Coronary artery (tissue), 2 donors: ENCODE results near the gene RCN1.
"Not testable (repeated sequence)": the region's sequence is repeated elsewhere in the genome, so short reads cannot be mapped to it uniquely, and the experiment has no call there.

Experiments
- DNase-seq: peaks from one replicate; pipeline ENCODE4 v3.0.0-alpha.2; 2017; ENCODE audit warnings: low spot score
- H3K27ac ChIP-seq, 2 donors: fragments of 200-600 bp; sonication (generic); one replicate each; pipeline ENCODE4 v1.5.1; 2016 to 2019
- H3K4me3 ChIP-seq: fragments of 200-600 bp; sonication (generic); 2 replicates; pipeline ENCODE4 v1.5.1; 2016; ENCODE audit warnings: mild to moderate bottlenecking, moderate library complexity
- CTCF ChIP-seq: fragments of 200-600 bp; sonication (generic); IDR thresholded peaks from one replicate; pipeline ENCODE4 v1.5.1; 2019; ENCODE audit warnings: antibody characterized with exemption

Gene RCN1

DNA sequence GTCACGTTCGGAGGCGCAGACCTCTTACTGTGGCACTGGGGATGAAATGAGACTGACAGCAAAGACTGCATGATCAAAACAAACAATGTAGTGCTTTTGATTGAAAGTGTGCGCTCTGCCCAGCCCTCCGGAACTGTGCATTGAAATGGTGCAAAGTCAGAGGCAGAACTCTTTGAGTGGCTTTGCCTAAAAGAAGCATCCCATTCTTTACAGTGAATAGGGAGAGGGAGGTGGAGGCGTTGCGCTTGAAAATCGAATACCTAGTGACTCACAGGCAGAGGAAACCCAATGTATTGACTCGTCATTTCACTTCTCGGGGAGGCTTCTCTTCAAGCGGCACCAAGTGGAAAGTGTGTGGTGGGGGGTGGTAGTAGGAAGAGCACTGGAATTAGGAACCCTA is 10.9 kb downstream of the RCN1 start:
- DNase-seq, result no peak
- H3K4me3 ChIP-seq, result no peak overlapping the region
- no peak overlapping the region for H3K27ac ChIP-seq
- no peak for TF ChIP-seq CTCF

- not testable (repeated sequence) for H3K4me3 ChIP-seq, DNase-seq
- H3K27ac ChIP-seq, result peak overlapping the region in 1 of 2 donors; percentile 7
These were observed 12.3 kb downstream of the RCN1 start for GRCh38 chr11:32103121-32103719.

DNA sequence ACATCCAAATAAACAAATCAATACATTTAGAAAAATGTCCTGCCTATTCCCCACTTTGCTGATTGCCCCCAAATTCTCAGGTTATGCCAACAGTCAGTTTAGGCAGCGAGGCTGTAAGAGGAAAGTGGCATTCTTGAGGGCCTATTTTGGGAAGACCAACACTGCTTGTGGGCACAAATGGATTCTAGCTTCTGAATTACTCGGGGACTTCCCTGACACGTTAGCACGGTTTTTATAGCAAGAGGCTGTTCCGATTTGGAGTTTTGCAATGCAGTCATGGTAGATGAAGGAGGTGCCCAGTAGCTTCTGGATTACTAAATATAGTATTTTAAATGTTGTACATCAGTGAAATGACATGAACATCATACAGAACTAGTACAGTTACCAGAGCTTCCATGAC is 13.1 kb downstream of the RCN1 start:
- DNase-seq, result no peak
- H3K4me3 ChIP-seq, result no peak overlapping the region
- peak overlapping the region in 1 of 2 donors; percentile 7 for H3K27ac ChIP-seq
- TF ChIP-seq CTCF, result no peak

- no peak overlapping the region for H3K4me3 ChIP-seq
- no peak for TF ChIP-seq CTCF
- no peak overlapping the region for H3K27ac ChIP-seq
- DNase-seq, result no peak
These were observed 15.1 kb downstream of the RCN1 start for GRCh38 chr11:32105871-32106560.

DNA sequence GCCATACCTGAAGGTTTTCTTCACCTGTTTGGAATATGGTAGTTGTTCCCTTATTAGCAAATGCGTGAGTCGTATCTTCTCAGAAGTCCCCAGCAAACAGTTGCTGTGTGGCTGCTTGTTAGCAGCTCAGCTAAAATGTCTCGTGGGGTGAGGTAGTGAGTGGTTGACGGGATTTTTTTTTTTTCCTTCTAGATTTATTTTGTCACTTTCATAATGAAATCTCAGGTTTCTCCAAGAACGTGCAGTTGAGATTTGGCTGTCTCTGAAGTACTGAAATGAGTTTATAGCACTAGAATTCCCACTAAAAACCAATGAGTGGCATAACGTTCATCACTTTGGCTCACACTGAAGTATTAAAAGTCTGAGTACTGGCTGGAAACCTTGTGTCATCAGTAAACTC is 16.8 kb downstream of the RCN1 start:
- Histone ChIP-seq H3K4me3 (no peak overlapping the region), H3K27ac (no peak overlapping the region)
- no peak for DNase-seq
- no peak for TF ChIP-seq CTCF

DNA sequence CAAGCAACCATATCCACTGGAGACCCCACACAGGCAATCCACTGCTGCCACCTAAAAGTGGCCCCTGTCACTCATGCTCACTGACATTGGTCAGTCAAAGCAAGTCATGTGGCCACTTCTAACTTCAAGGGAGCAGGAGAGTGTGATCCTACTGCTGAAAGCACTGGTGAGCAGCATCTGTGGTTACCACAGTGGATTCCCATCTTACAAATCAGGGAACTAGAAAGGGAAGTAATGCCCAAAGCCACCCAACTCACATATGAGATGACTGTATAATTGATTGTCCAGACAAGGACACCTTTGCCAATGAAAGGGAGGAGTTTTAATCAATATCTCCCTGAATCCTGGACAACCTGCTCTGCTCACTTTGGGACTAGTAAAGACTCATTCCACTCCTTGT is 17.7 kb downstream of the RCN1 start:
- TF ChIP-seq CTCF, result no peak
- no peak for DNase-seq
- H3K27ac ChIP-seq, result no peak overlapping the region
- no peak overlapping the region for H3K4me3 ChIP-seq

DNA sequence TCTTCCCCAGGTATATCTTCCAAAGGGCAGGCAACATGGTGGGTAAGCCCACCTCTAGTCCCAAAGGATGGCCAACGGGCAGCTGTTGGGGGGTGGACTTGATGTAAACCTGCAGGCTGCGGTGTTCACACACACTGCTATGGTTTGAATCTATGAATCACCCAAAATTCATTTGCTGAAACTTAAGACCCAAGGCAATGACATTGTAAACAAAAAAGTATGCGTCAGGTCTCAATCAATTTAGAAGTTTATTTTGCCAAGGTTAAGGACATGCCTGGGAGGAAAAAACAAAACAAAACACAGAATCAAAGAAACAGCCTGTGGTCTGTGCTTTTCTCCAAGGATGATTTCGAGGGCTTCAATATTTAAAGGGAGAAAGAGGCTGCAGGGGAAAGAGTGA is 18.3 kb downstream of the RCN1 start:
- H3K4me3 ChIP-seq, result no peak overlapping the region
- DNase-seq, result no peak
- no peak for TF ChIP-seq CTCF
- H3K27ac ChIP-seq, result no peak overlapping the region
